ENCODE measurements around the gene SART1.

GRCh38 chr11:65925397-65925796 is 36.1 kb upstream of the SART1 start:
- TF ChIP-seq CTCF (IDR thresholded peaks at IDR 0.05) (no peak), POLR2A (IDR thresholded peaks at IDR 0.05) (no peak)

All from esophagus squamous epithelium (tissue), 4 donors.